ENCODE measurements around the gene PP2D1. TPM values are rescaled to one million over a fixed set of nuclear protein-coding genes. Genes with fewer than 3 reads are reported as not detected.

The PP2D1 gene
- polyA plus RNA-seq, 2 of the 4 experiments (the other 2 are of a cell fraction) = not detected

- FAIRE-seq (no peak), DNase-seq (ENCODE audit: low read depth in 1 of 2, low spot score in 1 of 2) (no peak), ATAC-seq (no peak)
- H3K4me3 ChIP-seq = no peak overlapping the region
- H3K4me2 ChIP-seq = no peak overlapping the region
- no peaks in the 10 kb centered on the region for H3K9me3 ChIP-seq
- peaks cover 22% of the 10 kb centered on the region for H3K4me1 ChIP-seq
- ChIA-PET POLR2A (no interaction called here), CTCF (interaction anchor here (1.2 to 1.4 kb wide), 2 partner anchors 10 to 142 kb away, joined by 3 to 5 read pairs; no protein-coding TSS in a partner anchor)
- WGBS (ENCODE audit: missing lambda C conversion rate) = 85% methylated on average over 4 of the region's 4 CpGs
- TF ChIP-seq, protein P1, sequence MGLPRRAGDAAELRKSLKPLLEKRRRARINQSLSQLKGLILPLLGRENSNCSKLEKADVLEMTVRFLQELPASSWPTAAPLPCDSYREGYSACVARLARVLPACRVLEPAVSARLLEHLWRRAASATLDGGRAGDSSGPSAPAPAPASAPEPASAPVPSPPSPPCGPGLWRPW (IDR thresholded peaks at IDR 0.05) = no peak
- TF ChIP-seq ELK1 (IDR thresholded peaks at IDR 0.05; ENCODE audit: low read depth, low read length) (no peak), HMGXB4 (CRISPR knock-in tag; IDR thresholded peaks at IDR 0.05; ENCODE audit: borderline replicate concordance) (no peak), ESRRA (IDR thresholded peaks at IDR 0.05; ENCODE audit: borderline replicate concordance, low read length) (no peak), FOSL2 (IDR thresholded peaks at IDR 0.05) (no peak), FOSL2 (CRISPR knock-in tag; IDR thresholded peaks at IDR 0.05) (no peak), RNF2 (IDR thresholded peaks at IDR 0.05; ENCODE audit: borderline replicate concordance, low read depth) (no peak), TP53 (CRISPR knock-in tag; IDR thresholded peaks at IDR 0.05) (no peak), MAFK (IDR thresholded peaks at IDR 0.05; ENCODE audit: partially characterized antibody) (no peak), PHF8 (IDR thresholded peaks at IDR 0.05; ENCODE audit: borderline replicate concordance, low read depth) (no peak), NFE2L2 (conservative IDR thresholded peaks at IDR 0.05; ENCODE audit: low read length) (no peak), HOXA7 (CRISPR knock-in tag; IDR thresholded peaks at IDR 0.05) (no peak)
- TF ChIP-seq, protein P2, sequence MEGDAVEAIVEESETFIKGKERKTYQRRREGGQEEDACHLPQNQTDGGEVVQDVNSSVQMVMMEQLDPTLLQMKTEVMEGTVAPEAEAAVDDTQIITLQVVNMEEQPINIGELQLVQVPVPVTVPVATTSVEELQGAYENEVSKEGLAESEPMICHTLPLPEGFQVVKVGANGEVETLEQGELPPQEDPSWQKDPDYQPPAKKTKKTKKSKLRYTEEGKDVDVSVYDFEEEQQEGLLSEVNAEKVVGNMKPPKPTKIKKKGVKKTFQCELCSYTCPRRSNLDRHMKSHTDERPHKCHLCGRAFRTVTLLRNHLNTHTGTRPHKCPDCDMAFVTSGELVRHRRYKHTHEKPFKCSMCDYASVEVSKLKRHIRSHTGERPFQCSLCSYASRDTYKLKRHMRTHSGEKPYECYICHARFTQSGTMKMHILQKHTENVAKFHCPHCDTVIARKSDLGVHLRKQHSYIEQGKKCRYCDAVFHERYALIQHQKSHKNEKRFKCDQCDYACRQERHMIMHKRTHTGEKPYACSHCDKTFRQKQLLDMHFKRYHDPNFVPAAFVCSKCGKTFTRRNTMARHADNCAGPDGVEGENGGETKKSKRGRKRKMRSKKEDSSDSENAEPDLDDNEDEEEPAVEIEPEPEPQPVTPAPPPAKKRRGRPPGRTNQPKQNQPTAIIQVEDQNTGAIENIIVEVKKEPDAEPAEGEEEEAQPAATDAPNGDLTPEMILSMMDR (IDR thresholded peaks at IDR 0.05) = no peak
- H3K27ac ChIP-seq = no peak overlapping the region
Observed at GRCh38 chr3:20051123-20051806, 39.2 kb upstream of the PP2D1 start.

DNA sequence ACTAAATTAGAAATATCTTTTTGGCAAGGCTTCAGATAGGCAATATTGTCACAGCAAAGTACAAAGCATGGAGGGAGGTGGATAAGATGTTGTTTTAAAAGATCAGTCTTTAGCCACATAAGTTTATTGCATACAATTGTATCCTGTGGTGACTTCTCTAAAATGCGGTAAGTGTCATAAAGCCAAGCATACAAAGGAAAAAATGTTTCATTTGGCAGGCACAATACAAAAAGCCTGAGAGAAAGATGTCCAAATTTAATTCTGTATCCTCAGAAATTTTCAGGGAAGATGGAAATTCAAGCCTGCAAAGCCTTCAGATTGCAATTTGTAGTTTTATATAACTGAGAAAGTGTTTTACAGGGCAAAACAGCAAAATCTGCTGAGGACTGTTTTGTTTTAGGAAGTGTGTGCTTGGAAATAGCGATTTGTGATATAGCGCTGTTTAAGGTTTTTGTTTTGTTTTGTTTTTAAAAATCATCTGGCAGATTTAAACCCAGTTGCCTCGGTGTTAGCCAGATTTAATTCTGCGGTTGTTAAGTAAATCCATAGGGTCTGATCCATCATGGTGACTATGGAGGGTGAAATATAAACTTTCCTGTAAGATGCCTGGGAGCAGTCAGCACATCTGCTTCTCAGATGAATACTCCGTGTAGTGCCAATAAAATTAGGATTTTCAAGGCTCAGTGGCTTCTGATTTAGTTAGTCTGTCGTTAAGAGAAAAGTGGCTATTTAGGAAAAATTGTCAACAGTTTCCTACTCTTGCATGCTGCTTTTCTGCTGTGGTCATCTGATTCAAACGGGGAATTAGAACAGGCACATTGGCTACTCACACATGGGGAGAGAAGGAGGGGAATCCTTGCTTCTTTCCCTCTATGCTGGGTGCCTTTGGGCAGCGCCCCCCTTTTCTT lies 36.2 kb upstream of the PP2D1 start:
- ChIA-PET CTCF (interaction anchor here (0.7 kb wide), 1 partner anchor 37 kb away, joined by 3 read pairs; no protein-coding TSS in a partner anchor), POLR2A (no interaction called here)
- WGBS (ENCODE audit: missing lambda C conversion rate) = 72% methylated on average over 9 of the region's 9 CpGs
- no peak for DNase-seq (ENCODE audit: low read depth in 1 of 2, low spot score in 1 of 2)
- Histone ChIP-seq H3K4me1 (peaks cover 7% of the 10 kb centered on the region), H3K4me2 (no peak overlapping the region), H3K27ac (no peak overlapping the region), H3K4me3 (no peak overlapping the region), H3K9me3 (no peaks in the 10 kb centered on the region)
- FAIRE-seq = no peak
- no peak for TF ChIP-seq SMC3 (IDR thresholded peaks at IDR 0.05)
- no peak for TF ChIP-seq MAZ (IDR thresholded peaks at IDR 0.05; ENCODE audit: borderline replicate concordance, low read depth, low read length)
- no peak for TF ChIP-seq JUN (IDR thresholded peaks at IDR 0.05)
- TF ChIP-seq HOXB13 (CRISPR knock-in tag; IDR thresholded peaks at IDR 0.05; ENCODE audit: low read depth) = no peak
- no peak for TF ChIP-seq MYC (IDR thresholded peaks at IDR 0.05; ENCODE audit: borderline replicate concordance, low read length)
- no peak for TF ChIP-seq RAD21 (conservative IDR thresholded peaks at IDR 0.05 in 1 of 2, IDR thresholded peaks at IDR 0.05 in 1 of 2)
- TF ChIP-seq MAFK (IDR thresholded peaks at IDR 0.05; ENCODE audit: partially characterized antibody) = no peak
- no peak for TF ChIP-seq FOSL2 (IDR thresholded peaks at IDR 0.05)
- TF ChIP-seq FOSL2 (CRISPR knock-in tag; IDR thresholded peaks at IDR 0.05) = no peak
- no peak for TF ChIP-seq TFCP2L1 (CRISPR knock-in tag; IDR thresholded peaks at IDR 0.05)
- TF ChIP-seq, protein P3, sequence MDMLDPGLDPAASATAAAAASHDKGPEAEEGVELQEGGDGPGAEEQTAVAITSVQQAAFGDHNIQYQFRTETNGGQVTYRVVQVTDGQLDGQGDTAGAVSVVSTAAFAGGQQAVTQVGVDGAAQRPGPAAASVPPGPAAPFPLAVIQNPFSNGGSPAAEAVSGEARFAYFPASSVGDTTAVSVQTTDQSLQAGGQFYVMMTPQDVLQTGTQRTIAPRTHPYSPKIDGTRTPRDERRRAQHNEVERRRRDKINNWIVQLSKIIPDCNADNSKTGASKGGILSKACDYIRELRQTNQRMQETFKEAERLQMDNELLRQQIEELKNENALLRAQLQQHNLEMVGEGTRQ (IDR thresholded peaks at IDR 0.05) = no peak
- no peak for TF ChIP-seq ZSCAN20 (CRISPR knock-in tag; IDR thresholded peaks at IDR 0.05)
- no peak for TF ChIP-seq ZC3H11A (IDR thresholded peaks at IDR 0.05)
- no peak for TF ChIP-seq REST (IDR thresholded peaks at IDR 0.05)
- ATAC-seq = no peak
